CD14-positive monocyte (primary cell): Measurements from ENCODE around the gene B4GALT2. TPM values are rescaled to one million over a fixed set of nuclear protein-coding genes. Genes with fewer than 3 reads are reported as not detected.
A peak's percentile ranks its signal among the peaks of the same experiment; 100 is the strongest.

ENCODE experiments used
- DNase-seq, 3 donors: peaks; one replicate each; pipeline ENCODE4 v3.0.0-alpha.2; 2011 to 2022
- H2AFZ ChIP-seq: 2 replicates; pipeline ENCODE4 v1.6.0; 2012; ENCODE audit warnings: mild to moderate bottlenecking, low read depth, low read length, inconsistent platforms; ENCODE audit not compliant: insufficient read depth, poor library complexity, severe bottlenecking
- H3K27ac ChIP-seq, 2 donors: 1 replicate in 1 of 2; 2 replicates in 1 of 2; pipeline ENCODE4 v1.5.1; 2012 to 2013; ENCODE audit warnings: low read length in 2 of 2, control low read depth in 1 of 2, inconsistent platforms in 1 of 2, low read depth in 1 of 2, mild to moderate bottlenecking in 1 of 2
- H3K27me3 ChIP-seq, 2 donors: one replicate each; pipeline versions ENCODE4 v1.6.0 to v1.6.1; 2011 to 2013; ENCODE audit warnings: low read length in 2 of 2; ENCODE audit not compliant: control insufficient read depth in 2 of 2, insufficient read depth in 2 of 2
- H3K36me3 ChIP-seq, 2 donors: replicated peaks in 1 of 2; 1 replicate in 1 of 2; 2 replicates in 1 of 2; pipeline versions ENCODE4 v1.5.1 to v1.6.1; 2012 to 2013; ENCODE audit warnings: low read length in 2 of 2, control low read depth in 1 of 2, inconsistent platforms in 1 of 2, mild to moderate bottlenecking in 1 of 2; ENCODE audit not compliant: insufficient read depth in 2 of 2, control insufficient read depth in 1 of 2
- H3K4me1 ChIP-seq, 2 donors: 1 replicate in 1 of 2; 2 replicates in 1 of 2; pipeline versions ENCODE4 v1.5.1 to v1.6.1; 2012 to 2013; ENCODE audit warnings: low read length in 2 of 2, control low read depth in 1 of 2, inconsistent platforms in 1 of 2, mild to moderate bottlenecking in 1 of 2, moderate library complexity in 1 of 2; ENCODE audit not compliant: insufficient read depth in 2 of 2, control insufficient read depth in 1 of 2
- H3K4me2 ChIP-seq: replicated peaks from 2 replicates; pipeline ENCODE3; 2012; ENCODE audit warnings: low read length, moderate library complexity, mild to moderate bottlenecking; ENCODE audit not compliant: poor library complexity, severe bottlenecking; ENCODE audit errors: extremely low read depth
- H3K4me3 ChIP-seq, 3 experiments: fragments of 200-600 bp in 1 of 3; sonication (generic) in 1 of 3; replicated peaks in 1 of 3; 1 replicate in 2 of 3; 2 replicates in 1 of 3; pipeline ENCODE4 v1.5.1; 2011 to 2013; ENCODE audit warnings: low read length in 3 of 3, mild to moderate bottlenecking in 3 of 3, control low read depth in 2 of 3, low read depth in 2 of 3, inconsistent platforms in 1 of 3, moderate library complexity in 1 of 3
- H3K79me2 ChIP-seq: 2 replicates; pipeline ENCODE4 v1.6.0; 2012; ENCODE audit warnings: mild to moderate bottlenecking, control low read depth, inconsistent platforms, low read length, moderate library complexity; ENCODE audit not compliant: insufficient read depth
- H3K9ac ChIP-seq: 2 replicates; pipeline ENCODE4 v1.6.0; 2017; ENCODE audit warnings: low read length, mild to moderate bottlenecking; ENCODE audit not compliant: insufficient read depth, poor library complexity, severe bottlenecking
- H3K9me3 ChIP-seq, 2 donors: replicated peaks in 1 of 2; 1 replicate in 1 of 2; 2 replicates in 1 of 2; pipeline versions ENCODE4 v1.5.1 to v1.6.1; 2012 to 2013; ENCODE audit warnings: low read length in 2 of 2, control low read depth in 1 of 2; ENCODE audit not compliant: control insufficient read depth in 1 of 2, insufficient read depth in 1 of 2
- H4K20me1 ChIP-seq: 2 replicates; pipeline ENCODE4 v1.6.0; 2012; ENCODE audit warnings: mild to moderate bottlenecking, low read length, control low read depth, moderate library complexity; ENCODE audit not compliant: insufficient read depth
- H3K27ac Mint-ChIP-seq, 7 donors: one replicate each; pipeline ENCODE4 v1.8.0; 2020; ENCODE audit warnings: mild to moderate bottlenecking in 7 of 7, mixed read lengths in 7 of 7, moderate library complexity in 6 of 7, inconsistent platforms in 2 of 7
- H3K27me3 Mint-ChIP-seq, 3 donors: one replicate each; pipeline ENCODE4 v1.8.0; 2021 to 2022; ENCODE audit warnings: low read depth in 3 of 3, mild to moderate bottlenecking in 3 of 3, mixed read lengths in 3 of 3, moderate library complexity in 3 of 3, inconsistent platforms in 1 of 3
- H3K36me3 Mint-ChIP-seq, 2 donors: one replicate each; pipeline ENCODE4 v1.8.0; 2020; ENCODE audit warnings: mixed read lengths in 2 of 2, inconsistent platforms in 1 of 2, mild to moderate bottlenecking in 1 of 2
- H3K4me1 Mint-ChIP-seq: one replicate; pipeline ENCODE4 v1.8.0; 2020; ENCODE audit warnings: mild to moderate bottlenecking, mixed read lengths
- H3K4me3 Mint-ChIP-seq, 2 donors: one replicate each; pipeline ENCODE4 v1.8.0; 2020; ENCODE audit warnings: mild to moderate bottlenecking in 2 of 2, mixed read lengths in 2 of 2, moderate library complexity in 1 of 2
- H3K9me3 Mint-ChIP-seq, 7 donors: one replicate each; pipeline ENCODE4 v1.8.0; 2020 to 2022; ENCODE audit warnings: mixed read lengths in 7 of 7, mild to moderate bottlenecking in 6 of 7, moderate library complexity in 6 of 7, inconsistent platforms in 2 of 7
- WGBS: methylation state at CpG from one replicate; pipeline ENCODE4 v1.1.5; 2013; ENCODE audit warnings: missing lambda C conversion rate; ENCODE audit not compliant: insufficient coverage; 5-methylcytosine and 5-hydroxymethylcytosine counted together
- intact Hi-C, 2 donors: fragments of 100-400 bp; cut with micrococcal nuclease; formaldehyde crosslinking; loops; one replicate each; pipeline versions ENCODE4 v1.15.0 to v1.15.1; 2023
- polyA plus RNA-seq, 3 donors: library from polyadenylated mRNA; depleted of rRNA in 1 of 3; unstranded in 2 of 3; stranded (reverse) in 1 of 3; fragments of 300-500 nt in 2 of 3; fragments of >200 nt in 1 of 3; fragmentation: Illumina TruSeq in 2 of 3; gene quantifications; 1 replicate in 2 of 3; 2 replicates in 1 of 3; pipeline ENCODE4 v1.2.3, GENCODE V29; 2012 to 2021
- TF ChIP-seq, protein P1 (sequence below): fragments of 200-600 bp; IDR thresholded peaks from one replicate; pipeline ENCODE4 v1.8.0; 2022; ENCODE audit warnings: antibody characterized with exemption, mild to moderate bottlenecking

Gene B4GALT2
- polyA plus RNA-seq, 3 donors: 0.30 to 0.35 TPM; not detected in 1

DNA sequence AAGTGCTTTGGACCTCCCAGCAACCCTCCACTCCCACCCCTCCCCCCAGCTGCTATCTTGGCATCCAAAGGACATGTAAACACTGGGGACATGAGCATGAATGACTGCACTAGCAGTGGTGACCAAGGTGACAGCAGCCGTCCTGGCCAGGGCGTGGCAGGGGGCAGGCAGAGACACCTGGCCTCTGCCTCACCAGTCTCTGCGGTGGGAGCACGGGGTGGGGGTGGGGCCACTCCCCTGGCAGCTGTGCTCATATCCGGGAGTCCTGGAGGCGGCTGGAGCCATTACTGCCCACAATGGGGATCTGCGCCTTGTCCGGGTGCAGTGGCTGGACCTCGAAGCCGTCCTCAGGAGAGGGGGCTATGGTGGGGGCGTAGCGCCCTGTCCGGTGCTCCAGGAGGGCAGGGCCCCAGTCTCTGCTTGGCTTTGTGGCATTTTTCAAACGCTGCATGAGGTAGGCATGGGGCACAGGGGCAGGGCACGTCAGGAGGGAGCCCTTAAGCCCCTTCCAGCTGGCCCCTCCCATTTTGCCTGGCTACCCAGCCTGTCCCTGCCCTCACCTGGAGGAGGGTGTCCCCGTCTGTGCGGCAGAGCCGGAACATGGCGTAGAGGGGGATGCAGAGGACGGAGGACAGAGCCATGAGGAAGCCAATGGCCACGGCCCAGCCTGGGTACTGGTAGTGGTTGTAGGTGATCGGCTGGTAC is 18.4 kb downstream of the B4GALT2 start:
- Histone ChIP-seq H3K9ac (no peak overlapping the region), H3K9me3 (no peaks in the 10 kb centered on the region), H3K79me2 (no peaks in the 10 kb centered on the region), H3K27ac (no peak overlapping the region), H3K4me2 (no peak overlapping the region), H2AFZ (no peak overlapping the region), H3K27me3 (no peaks in the 10 kb centered on the region), H3K4me3 (no peak overlapping the region), H4K20me1 (no peaks in the 10 kb centered on the region), H3K36me3 (no peaks in the 10 kb centered on the region), H3K4me1 (peaks cover 0 to under 1% of the 10 kb centered on the region in 2 donors)
- Mint-ChIP-seq H3K9me3 (no peaks in the 10 kb centered on the region), H3K4me3 (no peak overlapping the region), H3K36me3 (no peaks in the 10 kb centered on the region), H3K27ac (peak overlapping the region in 1 of 7 donors; percentile 74), H3K4me1 (peaks cover 7% of the 10 kb centered on the region), H3K27me3 (peaks cover 0 to 7% (median 5%) of the 10 kb centered on the region in 3 donors)
- intact Hi-C loops: no loop called here
- WGBS: 97% methylated on average over 21 of the region's 22 CpGs
- DNase-seq: no peak
- TF ChIP-seq, protein P1, sequence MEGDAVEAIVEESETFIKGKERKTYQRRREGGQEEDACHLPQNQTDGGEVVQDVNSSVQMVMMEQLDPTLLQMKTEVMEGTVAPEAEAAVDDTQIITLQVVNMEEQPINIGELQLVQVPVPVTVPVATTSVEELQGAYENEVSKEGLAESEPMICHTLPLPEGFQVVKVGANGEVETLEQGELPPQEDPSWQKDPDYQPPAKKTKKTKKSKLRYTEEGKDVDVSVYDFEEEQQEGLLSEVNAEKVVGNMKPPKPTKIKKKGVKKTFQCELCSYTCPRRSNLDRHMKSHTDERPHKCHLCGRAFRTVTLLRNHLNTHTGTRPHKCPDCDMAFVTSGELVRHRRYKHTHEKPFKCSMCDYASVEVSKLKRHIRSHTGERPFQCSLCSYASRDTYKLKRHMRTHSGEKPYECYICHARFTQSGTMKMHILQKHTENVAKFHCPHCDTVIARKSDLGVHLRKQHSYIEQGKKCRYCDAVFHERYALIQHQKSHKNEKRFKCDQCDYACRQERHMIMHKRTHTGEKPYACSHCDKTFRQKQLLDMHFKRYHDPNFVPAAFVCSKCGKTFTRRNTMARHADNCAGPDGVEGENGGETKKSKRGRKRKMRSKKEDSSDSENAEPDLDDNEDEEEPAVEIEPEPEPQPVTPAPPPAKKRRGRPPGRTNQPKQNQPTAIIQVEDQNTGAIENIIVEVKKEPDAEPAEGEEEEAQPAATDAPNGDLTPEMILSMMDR: no peak

DNA sequence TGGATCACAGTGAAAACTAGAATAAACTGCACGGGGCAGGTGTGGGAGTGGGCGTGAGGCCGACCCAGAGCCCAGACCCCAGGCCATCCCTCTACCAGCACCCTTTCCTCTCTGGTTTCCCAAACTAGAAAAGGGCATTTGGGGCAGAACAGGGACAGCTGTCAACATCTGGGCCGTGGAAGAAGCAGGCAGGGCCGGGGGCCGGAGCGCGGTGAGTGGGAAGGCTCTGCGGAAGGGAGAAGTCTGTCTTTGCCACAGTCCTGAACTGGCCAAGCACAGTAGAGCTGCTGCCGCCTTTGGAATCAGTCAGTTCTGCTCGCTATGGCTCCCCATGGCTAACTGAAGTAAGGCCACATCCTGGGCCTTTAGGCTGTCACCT is 19.0 kb downstream of the B4GALT2 start:
- intact Hi-C loops: no loop called here
- Histone ChIP-seq H3K27me3 (no peaks in the 10 kb centered on the region), H4K20me1 (no peaks in the 10 kb centered on the region), H3K79me2 (no peaks in the 10 kb centered on the region), H3K36me3 (no peaks in the 10 kb centered on the region), H3K4me1 (no peaks in the 10 kb centered on the region), H3K9ac (no peak overlapping the region), H2AFZ (no peak overlapping the region), H3K4me2 (no peak overlapping the region), H3K9me3 (no peaks in the 10 kb centered on the region), H3K27ac (no peak overlapping the region), H3K4me3 (no peak overlapping the region)
- Mint-ChIP-seq H3K9me3 (no peaks in the 10 kb centered on the region), H3K27ac (peak overlapping the region in 1 of 7 donors; percentile 74), H3K36me3 (no peaks in the 10 kb centered on the region), H3K4me3 (no peak overlapping the region), H3K27me3 (peaks cover 0 to 10% (median 5%) of the 10 kb centered on the region in 3 donors), H3K4me1 (peaks cover 4% of the 10 kb centered on the region)
- TF ChIP-seq, protein P1: no peak
- DNase-seq: no peak
- 98% methylated on average over 8 of the region's 11 CpGs for WGBS
